ENCODE results near the gene TLE7. TPM values are rescaled to one million over a fixed set of nuclear protein-coding genes. Genes with fewer than 3 reads are reported as not detected.

The TLE7 gene
- total RNA-seq, 1 experiment from 2014 or later = not detected

GRCh38 chr16:71476457-71477124 is 34.7 kb upstream of the TLE7 start:
- Mint-ChIP-seq H3K9me3 (ENCODE audit: unreplicated experiment) (peaks cover 7% of the 10 kb centered on the region), H3K27me3 (ENCODE audit: insufficient read depth, unreplicated experiment) (no peaks in the 10 kb centered on the region), H3K27ac (ENCODE audit: low read depth, unreplicated experiment) (no peak overlapping the region), H3K4me1 (ENCODE audit: insufficient read depth, unreplicated experiment) (peaks cover 8% of the 10 kb centered on the region), H3K36me3 (ENCODE audit: insufficient read depth, unreplicated experiment) (peaks cover 29% of the 10 kb centered on the region), H3K4me3 (ENCODE audit: unreplicated experiment) (no peak overlapping the region)
- no TSS peak for BruUV-seq (replicated peaks)
- intact Hi-C loops (cut with micrococcal nuclease) = no loop called here
- ChIA-PET POLR2A (interaction anchor here (1.2 to 2.5 kb wide), 2 partner anchors 8 to 14 kb away, joined by 4 to 11 read pairs; partner anchors contain the start of gene ZNF23), CTCF (no interaction called here)
- no peak for TF ChIP-seq CTCF (IDR thresholded peaks at IDR 0.05; ENCODE audit: unreplicated experiment)
- DNase-seq (ENCODE audit: unreplicated experiment) = no peak

DNA sequence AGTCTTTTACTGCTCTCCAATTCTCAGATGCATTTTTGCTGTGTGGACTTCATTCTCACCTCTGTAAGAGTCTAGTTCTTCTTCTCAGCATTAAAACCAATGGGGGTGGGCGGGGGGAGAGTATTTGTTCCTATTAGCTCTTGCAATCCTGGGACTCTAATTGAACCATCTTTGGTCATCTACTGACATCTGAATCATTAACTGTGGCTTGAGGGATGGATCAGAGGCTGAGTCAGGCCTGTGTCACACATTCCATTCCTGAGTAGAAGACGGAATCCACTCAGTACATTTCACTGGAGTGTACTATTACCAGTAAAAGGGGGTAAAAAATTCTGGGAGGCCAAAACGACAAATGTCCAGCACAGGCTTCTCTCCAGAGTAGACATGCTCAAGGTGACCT is 33.0 kb upstream of the TLE7 start:
- ChIA-PET POLR2A (interaction anchor here (0.7 to 2.5 kb wide), 4 partner anchors 10 to 63 kb away, joined by 3 to 11 read pairs (median 6); partner anchors contain the start of gene ZNF23), CTCF (interaction anchor here (0.7 to 1.2 kb wide), 3 partner anchors 9 to 199 kb away, joined by 3 read pairs; no protein-coding TSS in a partner anchor)
- no peak for TF ChIP-seq CTCF (IDR thresholded peaks at IDR 0.05; ENCODE audit: unreplicated experiment)
- Mint-ChIP-seq H3K9me3 (ENCODE audit: unreplicated experiment) (peaks cover 7% of the 10 kb centered on the region), H3K27ac (ENCODE audit: low read depth, unreplicated experiment) (peak overlapping the region; percentile 2), H3K36me3 (ENCODE audit: insufficient read depth, unreplicated experiment) (peaks cover 29% of the 10 kb centered on the region), H3K4me3 (ENCODE audit: unreplicated experiment) (no peak overlapping the region), H3K4me1 (ENCODE audit: insufficient read depth, unreplicated experiment) (peaks cover 8% of the 10 kb centered on the region), H3K27me3 (ENCODE audit: insufficient read depth, unreplicated experiment) (no peaks in the 10 kb centered on the region)
- intact Hi-C loops (cut with micrococcal nuclease) = loop anchor here (1.0 kb wide), 1 partner anchor 8 kb away; no protein-coding TSS in a partner anchor
- peak; percentile 39 for DNase-seq (ENCODE audit: unreplicated experiment)
- no TSS peak for BruUV-seq (replicated peaks)

GRCh38 chr16:71473891-71474290 is 32.0 kb upstream of the TLE7 start:
- no TSS peak for BruUV-seq (replicated peaks)
- no peak overlapping the region for H3K4me3 Mint-ChIP-seq (ENCODE audit: unreplicated experiment)
- no peak for DNase-seq (ENCODE audit: unreplicated experiment)

More at GRCh38 chr16:71473891-71474290, 32.0 kb upstream of the TLE7 start:
- Mint-ChIP-seq H3K27ac (ENCODE audit: low read depth, unreplicated experiment) (no peak overlapping the region), H3K36me3 (ENCODE audit: insufficient read depth, unreplicated experiment) (peaks cover 29% of the 10 kb centered on the region), H3K27me3 (ENCODE audit: insufficient read depth, unreplicated experiment) (no peaks in the 10 kb centered on the region), H3K9me3 (ENCODE audit: unreplicated experiment) (peaks cover 7% of the 10 kb centered on the region), H3K4me1 (ENCODE audit: insufficient read depth, unreplicated experiment) (peaks cover 8% of the 10 kb centered on the region)
- ChIA-PET POLR2A (interaction anchor here (1.5 kb wide), 1 partner anchor 12 kb away, joined by 10 read pairs; the partner anchor contains the start of gene ZNF23), CTCF (interaction anchor here (0.9 kb wide), 1 partner anchor 10 kb away, joined by 3 read pairs; no protein-coding TSS in a partner anchor)
- no peak for TF ChIP-seq CTCF (IDR thresholded peaks at IDR 0.05; ENCODE audit: unreplicated experiment)
- intact Hi-C loops (cut with micrococcal nuclease) = no loop called here
